HepG2 (cell line): Measurements from ENCODE around the gene PGM3. TPM values are rescaled to one million over a fixed set of nuclear protein-coding genes. Genes with fewer than 3 reads are reported as not detected.
A peak's percentile ranks its signal among the peaks of the same experiment; 100 is the strongest.

ENCODE experiments used
- BORCS8-MEF2B ChIP-seq: sonication (generic); formaldehyde crosslinking; IDR thresholded peaks from 2 replicates; pipeline ENCODE4 v1.8.0; 2022; ENCODE audit warnings: mild to moderate bottlenecking, missing genetic modification reagents
- FOXA3 ChIP-seq: IDR thresholded peaks from 2 replicates; pipeline ENCODE4 v1.6.1; 2016; ENCODE audit warnings: missing genetic modification reagents, missing compliant biosample characterization
- GABPA ChIP-seq, 2 experiments: IDR thresholded peaks; 2 replicates each; pipeline ENCODE4 v1.6.1; 2011 to 2016; ENCODE audit warnings: low read depth in 2 of 2, low read length in 1 of 2, missing biosample characterization in 1 of 2, missing genetic modification characterization in 1 of 2
- HIVEP1 ChIP-seq: sonication (generic); formaldehyde crosslinking; IDR thresholded peaks from 2 replicates; pipeline ENCODE4 v1.4.0; 2020; ENCODE audit warnings: mild to moderate bottlenecking, missing genetic modification reagents
- HMGA1 ChIP-seq: sonication (generic); formaldehyde crosslinking; conservative IDR thresholded peaks from 2 replicates; pipeline ENCODE4 v1.4.0; 2020; ENCODE audit warnings: missing genetic modification reagents
- HOXA9 ChIP-seq: sonication (generic); formaldehyde crosslinking; IDR thresholded peaks from 2 replicates; pipeline ENCODE4 v1.8.1; 2022; ENCODE audit warnings: missing genetic modification reagents, mild to moderate bottlenecking, moderate library complexity, borderline replicate concordance
- NFIB ChIP-seq: sonication (generic); formaldehyde crosslinking; IDR thresholded peaks from 2 replicates; pipeline ENCODE4 v1.9.0; 2021; ENCODE audit warnings: missing genetic modification reagents, mild to moderate bottlenecking, borderline replicate concordance
- SP5 ChIP-seq: IDR thresholded peaks from 2 replicates; pipeline ENCODE4 v1.6.1; 2016; ENCODE audit warnings: low read depth, borderline replicate concordance
- SSRP1 ChIP-seq: IDR thresholded peaks from 2 replicates; pipeline ENCODE4 v1.6.1; 2016; ENCODE audit warnings: control low read depth
- STAT6 ChIP-seq: sonication (generic); formaldehyde crosslinking; IDR thresholded peaks from 2 replicates; pipeline ENCODE4 v1.4.0; 2020; ENCODE audit warnings: missing genetic modification reagents, mild to moderate bottlenecking, borderline replicate concordance
- ZBTB40 ChIP-seq, 2 experiments: fragments of 450-650 bp in 1 of 2; sonication (generic) in 1 of 2; formaldehyde crosslinking in 1 of 2; IDR thresholded peaks; 2 replicates each; pipeline versions ENCODE4 v1.6.1 to v1.8.0; 2016 to 2022; ENCODE audit warnings: antibody characterized with exemption in 1 of 2, mild to moderate bottlenecking in 1 of 2, missing genetic modification reagents in 1 of 2
- ZFY ChIP-seq: sonication (generic); formaldehyde crosslinking; IDR thresholded peaks from 2 replicates; pipeline ENCODE4 v1.4.0; 2020; ENCODE audit warnings: missing genetic modification reagents
- ZNF30 ChIP-seq: sonication (generic); formaldehyde crosslinking; IDR thresholded peaks from 2 replicates; pipeline ENCODE4 v1.5.0; 2020; ENCODE audit warnings: mild to moderate bottlenecking, missing genetic modification reagents
- ZNF33A ChIP-seq: sonication (generic); formaldehyde crosslinking; IDR thresholded peaks from 2 replicates; pipeline ENCODE4 v1.5.1; 2020; ENCODE audit warnings: missing genetic modification reagents, mild to moderate bottlenecking, moderate library complexity, borderline replicate concordance
- ZNF354B ChIP-seq: sonication (generic); formaldehyde crosslinking; IDR thresholded peaks from 2 replicates; pipeline ENCODE4 v1.8.0; 2022; ENCODE audit warnings: mild to moderate bottlenecking, missing genetic modification reagents
- polyA plus RNA-seq, 8 experiments: library from polyadenylated mRNA; depleted of rRNA in 3 of 8; stranded (reverse) in 7 of 8; unstranded in 1 of 8; fragments of >200 nt; fragmentation: Illumina TruSeq in 4 of 8; extraction: Trizol in 4 of 8; gene quantifications; 2 replicates each; pipeline versions ENCODE4 v1.2.1 to v1.2.3, GENCODE V29; 2011 to 2016; ENCODE audit warnings: low read depth in 4 of 8, missing spikeins in 1 of 8, mixed read lengths in 1 of 8; ENCODE audit not compliant: insufficient read depth in 1 of 8
- total RNA-seq, 5 experiments: library from RNA; depleted of rRNA; stranded (reverse); fragments of >200 nt; fragmentation: Illumina TruSeq; extraction: Trizol; gene quantifications; 2 replicates each; pipeline ENCODE4 v1.2.3, GENCODE V29; 2016; ENCODE audit warnings: low read depth in 1 of 5

Gene PGM3
- total and polyA plus RNA-seq, 2 of the 13 experiments (the other 11 are each of a cell fraction or from before 2014, with no cell fraction given): 72.5 to 163 TPM

- TF ChIP-seq GABPA (IDR thresholded peaks at IDR 0.05; ENCODE audit: low read depth, low read length) (peak; percentile 63), GABPA (CRISPR knock-in tag; IDR thresholded peaks at IDR 0.05; ENCODE audit: low read depth) (peak; percentile 80), HOXA9 (CRISPR knock-in tag) (no peak), ZBTB40 (IDR thresholded peaks at IDR 0.05) (no peak), ZBTB40 (CRISPR knock-in tag; IDR thresholded peaks at IDR 0.05) (peak; percentile 73), STAT6 (CRISPR knock-in tag) (peak; percentile 72; the same call in 1 of the 2 replicates), ZNF30 (CRISPR knock-in tag) (no peak; the same call in 1 of the 2 replicates), HIVEP1 (peak; percentile 66; the same call in 1 of the 2 replicates), FOXA3 (CRISPR knock-in tag) (peak; percentile 48), ZFY (CRISPR knock-in tag) (peak; percentile 95), BORCS8-MEF2B (CRISPR knock-in tag) (peak; percentile 83; the same call in 1 of the 2 replicates), ZNF33A (CRISPR knock-in tag) (no peak), SP5 (CRISPR knock-in tag) (no peak; the same call in 1 of the 2 replicates), ZNF354B (CRISPR knock-in tag) (0 out of 2 replicates have a peak, but pooled peaks have one; percentile 45), SSRP1 (CRISPR knock-in tag) (no peak), NFIB (CRISPR knock-in tag) (no peak), HMGA1 (CRISPR knock-in tag) (no peak)
These were observed at the start of gene PGM3, which contains the start of gene RWDD2A (continued) for GRCh38 chr6:83192871-83193746.
